Endothelial cell of umbilical vein (primary cell): Measurements from ENCODE around the gene TTC33. TPM values are rescaled to one million over a fixed set of nuclear protein-coding genes. Genes with fewer than 3 reads are reported as not detected.

Source experiments
- BruUV-seq: library from RNA; stranded (reverse); fragments of 400-500 nt; replicated peaks from 2 replicates; lab custom pipeline; 2021; lab: Mats Ljungman, UMichigan
- CTCF ChIA-PET: fragments of 300-600, 350-600 bp; sonication (Branson Sonifier 250); formaldehyde crosslinking; loops from one replicate; lab custom pipeline; 2021; ENCODE audit warnings: antibody characterized with exemption, inconsistent platforms; lab: Charles Lee
- POLR2A ChIA-PET: fragments of 300-600, 350-600 bp; sonication (Branson Sonifier 250); formaldehyde crosslinking; loops from one replicate; lab custom pipeline; 2021; ENCODE audit warnings: antibody characterized with exemption, inconsistent platforms; lab: Charles Lee
- DNase-seq: peaks from one replicate; pipeline ENCODE4 v3.0.0-alpha.2; 2011; ENCODE audit warnings: low read depth, low spot score
- FAIRE-seq: peaks from 2 replicates; lab custom pipeline; 2011; peaks lifted over from hg19 to GRCh38; lab: Jason Lieb, UNC
- H2AFZ ChIP-seq: 2 replicates; pipeline ENCODE4 v1.6.0; 2012; ENCODE audit warnings: low read depth, low read length, control low read depth, inconsistent platforms
- H3K27ac ChIP-seq: 2 replicates; pipeline ENCODE4 v1.5.1; 2011; ENCODE audit warnings: low read depth, mild to moderate bottlenecking, control low read depth, low read length, moderate library complexity; ENCODE audit not compliant: insufficient read depth
- H3K27me3 ChIP-seq, 2 experiments: 2 replicates each; pipeline versions ENCODE4 v1.6.0 to v1.6.1; 2011; ENCODE audit warnings: low read length in 2 of 2, mixed read lengths in 1 of 2; ENCODE audit not compliant: control insufficient read depth in 2 of 2, insufficient read depth in 2 of 2
- H3K36me3 ChIP-seq, 2 experiments: 2 replicates in 1 of 2; 3 replicates in 1 of 2; pipeline ENCODE4 v1.5.1; 2011; ENCODE audit warnings: low read length in 2 of 2, mild to moderate bottlenecking in 1 of 2, moderate library complexity in 1 of 2; ENCODE audit not compliant: control insufficient read depth in 2 of 2, insufficient read depth in 2 of 2; ENCODE audit errors: extremely low read depth in 1 of 2
- H3K4me1 ChIP-seq: 3 replicates; pipeline ENCODE4 v1.5.1; 2011; ENCODE audit warnings: mild to moderate bottlenecking, low read length; ENCODE audit not compliant: control insufficient read depth, insufficient read depth; ENCODE audit errors: extremely low read depth
- H3K4me2 ChIP-seq: 2 replicates; pipeline ENCODE4 v1.6.1; 2011; ENCODE audit warnings: low read length, control low read depth, mixed read lengths; ENCODE audit not compliant: insufficient read depth
- H3K4me3 ChIP-seq, 3 experiments: fragments of 200-600 bp in 1 of 3; sonication (generic), shearing (Covaris generic) in 1 of 3; replicated peaks in 1 of 3; 2 replicates each; pipeline ENCODE4 v1.5.1; 2011 to 2016; ENCODE audit warnings: control low read depth in 3 of 3, low read length in 3 of 3, mild to moderate bottlenecking in 2 of 3, inconsistent platforms in 1 of 3, low read depth in 1 of 3, moderate library complexity in 1 of 3; ENCODE audit not compliant: insufficient read depth in 1 of 3
- H3K79me2 ChIP-seq: 2 replicates; pipeline ENCODE4 v1.6.0; 2012; ENCODE audit warnings: low read length, inconsistent platforms; ENCODE audit not compliant: control insufficient read depth, insufficient read depth
- H3K9ac ChIP-seq: replicated peaks from 2 replicates; pipeline ENCODE3; 2011; ENCODE audit warnings: low read length, control low read depth; ENCODE audit not compliant: insufficient read depth; ENCODE audit errors: extremely low read depth
- H3K9me1 ChIP-seq: replicated peaks from 3 replicates; pipeline ENCODE4 v1.6.0; 2011; ENCODE audit warnings: mild to moderate bottlenecking, low read length; ENCODE audit not compliant: control insufficient read depth, insufficient read depth; ENCODE audit errors: extremely low read depth
- H3K9me3 ChIP-seq: replicated peaks from 2 replicates; pipeline ENCODE4 v1.5.1; 2012; ENCODE audit warnings: low read length, inconsistent platforms; ENCODE audit not compliant: control insufficient read depth, insufficient read depth
- H4K20me1 ChIP-seq: replicated peaks from 2 replicates; pipeline ENCODE3; 2011; ENCODE audit warnings: mild to moderate bottlenecking, low read length; ENCODE audit not compliant: control insufficient read depth, insufficient read depth; ENCODE audit errors: extremely low read depth
- EZH2 ChIP-seq: IDR thresholded peaks from 2 replicates; pipeline ENCODE4 v1.6.1; 2012; ENCODE audit warnings: borderline replicate concordance, low read depth, mild to moderate bottlenecking, moderate library complexity, low read length, inconsistent platforms; ENCODE audit not compliant: severe bottlenecking
- FOS ChIP-seq: IDR thresholded peaks from 2 replicates; pipeline ENCODE4 v1.6.1; 2011; ENCODE audit warnings: mild to moderate bottlenecking, low read length, moderate library complexity, borderline replicate concordance; ENCODE audit not compliant: insufficient read depth
- GATA2 ChIP-seq: IDR thresholded peaks from 2 replicates; pipeline ENCODE4 v1.7.0; 2011; ENCODE audit warnings: low read depth, mild to moderate bottlenecking, moderate library complexity, mixed read lengths, low read length; ENCODE audit not compliant: insufficient read length, insufficient read depth
- JUN ChIP-seq: IDR thresholded peaks from 2 replicates; pipeline ENCODE4 v1.6.1; 2011; ENCODE audit warnings: borderline replicate concordance, low read depth; ENCODE audit not compliant: insufficient read length, insufficient read depth
- MYC ChIP-seq: IDR thresholded peaks from one replicate; pipeline ENCODE4 v1.6.1; 2011; ENCODE audit warnings: mild to moderate bottlenecking, low read depth, low read length
- POLR2A ChIP-seq: IDR thresholded peaks from 2 replicates; pipeline ENCODE4 v1.6.1; 2012; ENCODE audit warnings: low read depth, mild to moderate bottlenecking, control low read depth, low read length
- POLR2AphosphoS5 ChIP-seq: IDR thresholded peaks from 2 replicates; pipeline ENCODE4 v1.6.1; 2012; ENCODE audit warnings: low read depth, mild to moderate bottlenecking, control low read depth, low read length, moderate library complexity; ENCODE audit not compliant: insufficient read depth
- dilution Hi-C: fragments of 300-500 bp; cut with MboI; formaldehyde crosslinking; loops from one replicate; pipeline ENCODE4 v1.15.0; 2019; ENCODE audit warnings: low sequenced_read_pairs; ENCODE audit not compliant: extremely low pct_ligation_motif_present
- intact Hi-C: fragments of 100-400 bp; cut with micrococcal nuclease; formaldehyde crosslinking; loops from one replicate; pipeline ENCODE4 v1.10.0; 2022
- polyA plus RNA-seq, 4 experiments: library from polyadenylated mRNA; depleted of rRNA in 3 of 4; stranded (reverse) in 3 of 4; unstranded in 1 of 4; fragments of >200 nt; gene quantifications; 2 replicates each; pipeline versions ENCODE4 v1.2.1 to v1.2.3, GENCODE V29; 2011 to 2012; ENCODE audit warnings: missing spikeins in 1 of 4
- total RNA-seq: library from RNA; stranded (reverse); gene quantifications from 2 replicates; pipeline ENCODE4 v1.2.3, GENCODE V29; 2021
- TF ChIP-seq, protein P1 (sequence below): IDR thresholded peaks from 2 replicates; pipeline ENCODE4 v1.6.1; 2011; ENCODE audit not compliant: insufficient read depth, insufficient read length
- TF ChIP-seq, protein P2 (sequence below), 2 donors: IDR thresholded peaks; 1 replicate in 1 of 2; 2 replicates in 1 of 2; pipeline ENCODE4 v1.5.1; 2011; ENCODE audit warnings: low read length in 2 of 2, mild to moderate bottlenecking in 2 of 2, moderate library complexity in 2 of 2, control low read depth in 1 of 2, inconsistent platforms in 1 of 2, low read depth in 1 of 2; ENCODE audit not compliant: insufficient read depth in 1 of 2; ENCODE audit errors: extremely low read depth in 1 of 2

TTC33 gene
- total and polyA plus RNA-seq, 2 donors (not counting 3 experiments of a cell fraction or from before 2014, with no cell fraction given), result 2.2 to 11.7 TPM

DNA sequence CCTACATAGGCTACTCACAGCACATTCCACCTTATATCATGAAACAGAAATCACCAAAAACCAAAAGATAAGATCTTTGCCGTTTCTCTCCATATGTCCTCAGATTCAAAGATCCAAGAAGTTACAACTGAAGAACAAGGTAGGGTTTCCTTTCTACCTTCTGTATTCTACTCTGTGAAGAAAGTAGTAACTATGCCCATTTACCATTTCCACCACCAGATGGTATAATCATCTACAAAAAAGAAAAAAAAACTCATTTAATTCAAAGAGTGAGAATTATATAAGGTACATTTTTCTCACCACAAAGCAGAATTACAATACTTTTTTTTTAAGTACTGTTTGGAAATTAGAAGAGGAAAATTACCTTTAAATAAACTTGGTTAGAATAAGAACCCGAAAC, 248.7 kb downstream of the TTC33 start:
- H3K27me3 ChIP-seq, result no peaks in the 10 kb centered on the region
- no peaks in the 10 kb centered on the region for H3K36me3 ChIP-seq
- H3K9ac ChIP-seq, result no peak overlapping the region
- H3K4me2 ChIP-seq, result no peak overlapping the region
- ChIA-PET POLR2A (no interaction called here), CTCF (interaction anchor here (0.9 kb wide), 1 partner anchor 177 kb away, joined by 4 read pairs; no protein-coding TSS in a partner anchor)
- BruUV-seq, result no TSS peak
- no peaks in the 10 kb centered on the region for H3K4me1 ChIP-seq
- no peak for DNase-seq
- dilution Hi-C loops (no loop called here), intact Hi-C loops (no loop called here)
- no peak overlapping the region for H3K4me3 ChIP-seq
- no peaks in the 10 kb centered on the region for H3K9me3 ChIP-seq
- no peak for FAIRE-seq
- no peak for TF ChIP-seq FOS
- TF ChIP-seq JUN, result no peak
- TF ChIP-seq, protein P1, sequence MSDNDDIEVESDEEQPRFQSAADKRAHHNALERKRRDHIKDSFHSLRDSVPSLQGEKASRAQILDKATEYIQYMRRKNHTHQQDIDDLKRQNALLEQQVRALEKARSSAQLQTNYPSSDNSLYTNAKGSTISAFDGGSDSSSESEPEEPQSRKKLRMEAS, result no peak
- TF ChIP-seq POLR2A, result no peak
- TF ChIP-seq GATA2, result no peak
- TF ChIP-seq MYC, result no peak
- TF ChIP-seq POLR2AphosphoS5, result no peak
- TF ChIP-seq, protein P2, sequence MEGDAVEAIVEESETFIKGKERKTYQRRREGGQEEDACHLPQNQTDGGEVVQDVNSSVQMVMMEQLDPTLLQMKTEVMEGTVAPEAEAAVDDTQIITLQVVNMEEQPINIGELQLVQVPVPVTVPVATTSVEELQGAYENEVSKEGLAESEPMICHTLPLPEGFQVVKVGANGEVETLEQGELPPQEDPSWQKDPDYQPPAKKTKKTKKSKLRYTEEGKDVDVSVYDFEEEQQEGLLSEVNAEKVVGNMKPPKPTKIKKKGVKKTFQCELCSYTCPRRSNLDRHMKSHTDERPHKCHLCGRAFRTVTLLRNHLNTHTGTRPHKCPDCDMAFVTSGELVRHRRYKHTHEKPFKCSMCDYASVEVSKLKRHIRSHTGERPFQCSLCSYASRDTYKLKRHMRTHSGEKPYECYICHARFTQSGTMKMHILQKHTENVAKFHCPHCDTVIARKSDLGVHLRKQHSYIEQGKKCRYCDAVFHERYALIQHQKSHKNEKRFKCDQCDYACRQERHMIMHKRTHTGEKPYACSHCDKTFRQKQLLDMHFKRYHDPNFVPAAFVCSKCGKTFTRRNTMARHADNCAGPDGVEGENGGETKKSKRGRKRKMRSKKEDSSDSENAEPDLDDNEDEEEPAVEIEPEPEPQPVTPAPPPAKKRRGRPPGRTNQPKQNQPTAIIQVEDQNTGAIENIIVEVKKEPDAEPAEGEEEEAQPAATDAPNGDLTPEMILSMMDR (IDR thresholded peaks at IDR 0.05; ENCODE audit: extremely low read depth in 1 of 2, insufficient read depth in 1 of 2, low read depth in 1 of 2, low read length in 2 of 2), result no peak
- no peak for TF ChIP-seq EZH2
- no peaks in the 10 kb centered on the region for H3K79me2 ChIP-seq
- H3K27ac ChIP-seq, result no peak overlapping the region
- H4K20me1 ChIP-seq, result no peaks in the 10 kb centered on the region
- no peaks in the 10 kb centered on the region for H3K9me1 ChIP-seq
- no peak overlapping the region for H2AFZ ChIP-seq
